Epithelial cell of proximal tubule (primary cell): ENCODE data around the gene GMCL2. TPM values are rescaled to one million over a fixed set of nuclear protein-coding genes. Genes with fewer than 3 reads are reported as not detected.

Experiments
- DNase-seq: peaks from one replicate; pipeline ENCODE4 v3.0.0-alpha.2; 2011; ENCODE audit warnings: low read depth
- H3K4me3 ChIP-seq: 2 replicates; pipeline ENCODE4 v1.5.1; 2011; ENCODE audit warnings: low read depth, mild to moderate bottlenecking, low read length
- CTCF ChIP-seq: conservative IDR thresholded peaks from 2 replicates; pipeline ENCODE4 v1.5.1; 2012; ENCODE audit warnings: low read depth, mild to moderate bottlenecking, low read length
- total RNA-seq: library from RNA; depleted of rRNA; stranded (reverse); fragments of >200 nt; gene quantifications from 2 replicates; pipeline ENCODE4 v1.2.3, GENCODE V29; 2015

GMCL2 gene
- total RNA-seq, 1 donor from 2014 or later = not detected

- DNase-seq = no peak
- TF ChIP-seq CTCF = no peak
- H3K4me3 ChIP-seq = peak overlapping the region; percentile 82
Observed at GRCh38 chr5:178205749-178206047, 18.5 kb upstream of the GMCL2 start.

DNA sequence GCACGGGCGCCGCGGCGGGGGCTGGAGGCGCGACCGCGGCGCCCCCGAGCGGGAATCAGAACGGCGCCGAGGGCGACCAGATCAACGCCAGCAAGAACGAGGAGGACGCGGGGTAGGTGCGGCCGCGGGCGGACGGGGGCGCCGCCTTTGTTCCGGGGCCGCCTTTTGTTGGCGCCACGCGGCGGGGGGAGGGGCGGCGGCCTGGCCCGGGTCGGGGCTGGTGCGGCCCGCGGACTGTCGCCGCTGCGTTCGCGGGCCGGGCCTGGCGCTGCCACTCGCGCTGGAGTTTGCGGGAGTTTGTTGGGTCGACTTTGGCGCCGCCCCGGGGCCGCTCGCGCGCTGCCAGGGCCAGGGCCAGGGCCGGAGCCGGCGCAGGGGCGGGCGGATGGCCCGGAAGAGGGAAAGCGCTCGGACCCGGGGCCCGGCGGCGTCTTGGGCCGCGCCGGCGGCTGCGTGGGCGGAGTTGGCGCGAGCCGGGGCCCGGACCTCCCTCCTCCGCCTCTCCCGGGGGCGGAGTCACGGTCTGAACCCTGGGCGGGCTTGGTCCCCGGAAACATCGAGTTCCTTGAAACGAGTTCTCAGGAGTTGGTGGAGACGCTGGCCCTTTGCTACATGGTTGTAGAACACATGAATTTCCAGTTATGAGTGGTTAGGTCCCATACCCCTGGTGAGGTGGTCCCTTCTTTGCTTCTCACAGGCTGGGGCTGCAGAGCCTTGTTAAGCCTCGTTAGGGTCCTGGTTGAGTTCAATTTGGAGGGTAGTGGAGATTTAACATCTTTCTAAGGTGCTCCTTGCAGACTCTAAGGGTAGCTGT lies 18.0 kb upstream of the GMCL2 start:
- no peak for TF ChIP-seq CTCF
- no peak for DNase-seq
- peak overlapping the region; percentile 82 for H3K4me3 ChIP-seq

- TF ChIP-seq CTCF = no peak
- DNase-seq = peak; percentile 52
- peak within 1 kb of the TSS; percentile 82 for H3K4me3 ChIP-seq
Observed at GRCh38 chr5:178204182-178204934, 17.2 kb upstream of the GMCL2 start, which contains the start of gene HNRNPAB. Gene HNRNPAB, plus strand, starts transcription at chr5:178204533. Its CDS starts 305 bp downstream, at chr5:178204838.

DNA sequence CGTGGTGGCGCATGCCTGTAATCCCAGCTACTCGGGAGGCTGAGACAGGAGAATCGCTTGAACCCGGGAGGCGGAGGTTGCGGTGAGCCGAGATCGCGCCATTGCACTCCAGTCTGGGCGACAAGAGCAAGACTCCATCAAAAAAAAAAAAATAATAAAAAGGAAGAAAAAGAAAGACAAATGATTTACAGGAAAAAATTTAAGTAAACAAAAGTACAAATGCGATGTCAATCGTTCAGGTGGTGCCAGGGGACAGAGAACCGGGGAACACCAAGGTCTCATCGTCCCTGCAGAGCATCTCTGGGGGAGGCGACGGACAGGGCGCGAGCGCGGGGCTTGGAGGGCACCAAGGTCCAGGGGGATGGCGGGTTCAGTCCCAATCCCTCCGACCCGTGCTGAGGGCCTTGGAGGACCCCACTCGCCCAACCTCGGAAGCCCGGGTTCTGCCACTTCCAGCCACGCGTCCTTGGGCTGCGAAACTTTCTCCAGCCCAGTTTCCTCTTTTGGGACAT lies 16.6 kb upstream of the GMCL2 start:
- TF ChIP-seq CTCF = no peak
- DNase-seq = no peak
- peak overlapping the region; percentile 82 for H3K4me3 ChIP-seq

- no peak for TF ChIP-seq CTCF
- no peak for DNase-seq
- no peak overlapping the region for H3K4me3 ChIP-seq
Observed at GRCh38 chr5:178202541-178202940, 15.4 kb upstream of the GMCL2 start.

DNA sequence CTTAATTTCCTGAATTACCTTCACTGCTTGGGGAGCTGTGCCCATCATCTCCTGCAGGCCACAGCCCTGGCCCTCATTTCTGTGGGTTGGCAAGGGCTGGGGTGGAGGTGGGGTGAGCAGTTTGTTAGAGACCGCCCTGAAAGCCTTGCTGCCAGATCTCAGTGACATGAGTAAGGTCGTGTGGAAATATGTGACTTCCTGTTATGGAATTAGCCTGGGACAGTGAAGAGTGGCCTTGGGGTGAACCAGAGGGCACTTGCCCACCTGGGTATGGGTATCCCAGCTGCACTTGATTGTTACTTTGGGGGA lies 14.7 kb upstream of the GMCL2 start:
- no peak for DNase-seq
- no peak for TF ChIP-seq CTCF

More for the DNA sequence above, 14.7 kb upstream of the GMCL2 start:
- H3K4me3 ChIP-seq = no peak overlapping the region
